Esophagus squamous epithelium (tissue), 5 donors: ENCODE measurements around the gene FOXA2. TPM values are rescaled to one million over a fixed set of nuclear protein-coding genes. Genes with fewer than 3 reads are reported as not detected.

ENCODE experiments used
- DNase-seq: peaks from one replicate; lab custom pipeline; 2025; lab: John Stamatoyannopoulos, UW
- H3K27ac ChIP-seq, 4 donors: fragments of 200-600 bp; sonication (generic); one replicate each; pipeline ENCODE4 v1.5.1; 2016 to 2019; ENCODE audit warnings: mild to moderate bottlenecking in 1 of 4
- H3K27me3 ChIP-seq, 4 donors: fragments of 200-600 bp; sonication (generic); 1 replicate in 3 of 4; 2 replicates in 1 of 4; pipeline versions ENCODE4 v1.5.1 to v1.6.0; 2017 to 2021; ENCODE audit warnings: antibody characterized with exemption in 1 of 4
- H3K36me3 ChIP-seq, 3 donors: fragments of 200-600 bp; sonication (generic); one replicate each; pipeline ENCODE4 v1.5.1; 2016 to 2019
- H3K4me1 ChIP-seq, 3 donors: fragments of 200-600 bp; sonication (generic); one replicate each; pipeline ENCODE4 v1.5.1; 2017 to 2019
- H3K4me3 ChIP-seq, 4 donors: fragments of 200-600 bp; sonication (generic); 1 replicate in 3 of 4; 2 replicates in 1 of 4; pipeline ENCODE4 v1.5.1; 2016 to 2019; ENCODE audit warnings: mild to moderate bottlenecking in 2 of 4, moderate library complexity in 1 of 4
- H3K9me3 ChIP-seq, 3 donors: fragments of 200-600 bp; sonication (generic); one replicate each; pipeline ENCODE4 v1.5.1; 2016 to 2019
- CTCF ChIP-seq, 6 experiments: fragments of 450-650 bp in 4 of 6; fragments of 200-600 bp in 2 of 6; sonication (generic) in 2 of 6; IDR thresholded peaks; one replicate each; pipeline ENCODE4 v1.5.1; 2016 to 2019; ENCODE audit warnings: antibody characterized with exemption in 6 of 6, mild to moderate bottlenecking in 4 of 6, moderate library complexity in 4 of 6
- POLR2A ChIP-seq, 4 donors: fragments of 450-650 bp; IDR thresholded peaks; one replicate each; pipeline ENCODE4 v1.6.1; 2017; ENCODE audit warnings: antibody characterized with exemption in 4 of 4, mild to moderate bottlenecking in 4 of 4, moderate library complexity in 3 of 4
- WGBS, 2 donors: methylation state at CpG; one replicate each; pipeline ENCODE4 v1.1.5; 2018; 5-methylcytosine and 5-hydroxymethylcytosine counted together
- intact Hi-C: fragments of 100-400 bp; cut with DNase I; formaldehyde crosslinking; loops from one replicate; pipeline ENCODE4 v1.15.0; 2022
- total RNA-seq, 4 donors: library from RNA; depleted of rRNA; stranded (reverse); fragments of >200 nt; gene quantifications; one replicate each; pipeline ENCODE4 v1.1.0, GENCODE V29; 2016
- donor health status: DM: yes; HTN: yes; CAD: no.

Gene FOXA2
- total RNA-seq = under 1 TPM in 1 of 4 donors, not detected in 3; 0.13 TPM

- no peaks in the 10 kb centered on the region for H3K9me3 ChIP-seq
- peaks cover 15 to 100% (median 31%) of the 10 kb centered on the region in 4 donors for H3K27me3 ChIP-seq
- no peaks in the 10 kb centered on the region for H3K36me3 ChIP-seq
- 0% methylated on average over 12 of the region's 42 CpGs; no CpG with 5 or more reads in 1 of the 2 donors for WGBS, 2 donors
- no peak for TF ChIP-seq CTCF (IDR thresholded peaks at IDR 0.05)
- TF ChIP-seq POLR2A (IDR thresholded peaks at IDR 0.05) = no peak
- DNase-seq = no peak
- H3K4me3 ChIP-seq = peak within 1 kb of the TSS; percentile 1 to 58 (median 16)
- peaks cover 19 to 49% (median 27%) of the 10 kb centered on the region in 3 donors for H3K4me1 ChIP-seq
- intact Hi-C loops = no loop called here
- H3K27ac ChIP-seq = no peak within 1 kb of the TSS
Observed at GRCh38 chr20:22584522-22584921, at the start of gene FOXA2. TSS of gene FOXA2 (minus strand) at chr20:22584572. CDS start at chr20:22584278, 294 bp downstream.

- H3K27ac ChIP-seq = no peak overlapping the region
- no peak for DNase-seq
- TF ChIP-seq CTCF (IDR thresholded peaks at IDR 0.05) = no peak
- no peak for TF ChIP-seq POLR2A (IDR thresholded peaks at IDR 0.05)
- no peak overlapping the region for H3K4me3 ChIP-seq
- no peaks in the 10 kb centered on the region for H3K36me3 ChIP-seq
- intact Hi-C loops = no loop called here
- no peaks in the 10 kb centered on the region for H3K9me3 ChIP-seq
- 35 to 49% methylated on average over 5 to 6 of the region's 6 CpGs for WGBS, 2 donors
- H3K4me1 ChIP-seq = no peaks in the 10 kb centered on the region
- peaks cover 0 to 12% (median 0%) of the 10 kb centered on the region in 4 donors for H3K27me3 ChIP-seq
Observed at GRCh38 chr20:22630701-22631100, 46.3 kb upstream of the FOXA2 start.

- no peaks in the 10 kb centered on the region for H3K9me3 ChIP-seq
- no peaks in the 10 kb centered on the region for H3K36me3 ChIP-seq
- no peak overlapping the region for H3K27ac ChIP-seq
- peaks cover 0 to 12% (median 0%) of the 10 kb centered on the region in 4 donors for H3K27me3 ChIP-seq
- intact Hi-C loops = no loop called here
- no peaks in the 10 kb centered on the region for H3K4me1 ChIP-seq
- WGBS, 2 donors = 83 to 88% methylated on average over 2 of the region's 2 CpGs
- TF ChIP-seq POLR2A (IDR thresholded peaks at IDR 0.05) (no peak), CTCF (IDR thresholded peaks at IDR 0.05) (no peak)
- no peak for DNase-seq
- no peak overlapping the region for H3K4me3 ChIP-seq
Observed at GRCh38 chr20:22629927-22630326, 45.6 kb upstream of the FOXA2 start.

GRCh38 chr20:22629447-22629846 lies 45.1 kb upstream of the FOXA2 start:
- H3K9me3 ChIP-seq = no peaks in the 10 kb centered on the region
- intact Hi-C loops = no loop called here
- WGBS, 2 donors = 62 to 75% methylated on average over 3 of the region's 3 CpGs
- no peak overlapping the region for H3K27ac ChIP-seq
- no peak for TF ChIP-seq POLR2A (IDR thresholded peaks at IDR 0.05)
- no peak for TF ChIP-seq CTCF (IDR thresholded peaks at IDR 0.05)
- no peaks in the 10 kb centered on the region for H3K36me3 ChIP-seq
- no peaks in the 10 kb centered on the region for H3K4me1 ChIP-seq
- H3K4me3 ChIP-seq = no peak overlapping the region
- peaks cover 0 to 12% (median 0%) of the 10 kb centered on the region in 4 donors for H3K27me3 ChIP-seq
- no peak for DNase-seq

GRCh38 chr20:22626496-22626895 lies 42.1 kb upstream of the FOXA2 start:
- Histone ChIP-seq H3K36me3 (no peaks in the 10 kb centered on the region), H3K4me1 (no peaks in the 10 kb centered on the region), H3K9me3 (no peaks in the 10 kb centered on the region), H3K27me3 (peaks cover 0 to 8% (median 0%) of the 10 kb centered on the region in 4 donors), H3K27ac (no peak overlapping the region), H3K4me3 (no peak overlapping the region)
- intact Hi-C loops = no loop called here
- WGBS, 2 donors = 43% methylated on average over 1 of the region's 1 CpG; no CpG with 5 or more reads in 1 of the 2 donors
- TF ChIP-seq CTCF (IDR thresholded peaks at IDR 0.05) = no peak
- TF ChIP-seq POLR2A (IDR thresholded peaks at IDR 0.05) = no peak
- DNase-seq = no peak
